PC-9 (cell line): Measurements from ENCODE around the gene ENAM.

Source experiments
- CTCF ChIP-seq: fragments of 200-600 bp; sonication (generic); conservative IDR thresholded peaks from 2 replicates; pipeline ENCODE4 v1.6.1; 2017; ENCODE audit warnings: mixed run types, antibody characterized with exemption, mild to moderate bottlenecking, moderate library complexity
- EZH2 ChIP-seq: fragments of 200-600 bp; sonication (generic); IDR thresholded peaks from 2 replicates; pipeline ENCODE4 v1.8.0; 2017; ENCODE audit warnings: antibody characterized with exemption, low read depth

GRCh38 chr4:70606459-70606858, 22.1 kb upstream of the ENAM start:
- no peak for TF ChIP-seq EZH2
- TF ChIP-seq CTCF = no peak
